Endothelial cell of umbilical vein (primary cell): ENCODE results near the gene OR5AU1. TPM values are rescaled to one million over a fixed set of nuclear protein-coding genes. Genes with fewer than 3 reads are reported as not detected.
A peak's percentile ranks its signal among the peaks of the same experiment; 100 is the strongest.

Source experiments
- Bru-seq: library from RNA; stranded (reverse); fragments of 400-500 nt; gene quantifications from one replicate; lab custom pipeline; 2021; lab: Mats Ljungman, UMichigan
- BruChase-seq, 2 experiments: library from RNA; stranded (reverse); fragments of 400-500 nt; gene quantifications; one replicate each; lab custom pipeline; 2021; lab: Mats Ljungman, UMichigan
- BruUV-seq: library from RNA; stranded (reverse); fragments of 400-500 nt; replicated peaks from 2 replicates; lab custom pipeline; 2021; lab: Mats Ljungman, UMichigan
- CTCF ChIA-PET: fragments of 300-600, 350-600 bp; sonication (Branson Sonifier 250); formaldehyde crosslinking; loops from one replicate; lab custom pipeline; 2021; ENCODE audit warnings: antibody characterized with exemption, inconsistent platforms; lab: Charles Lee
- POLR2A ChIA-PET: fragments of 300-600, 350-600 bp; sonication (Branson Sonifier 250); formaldehyde crosslinking; loops from one replicate; lab custom pipeline; 2021; ENCODE audit warnings: antibody characterized with exemption, inconsistent platforms; lab: Charles Lee
- DNase-seq: peaks from one replicate; pipeline ENCODE4 v3.0.0-alpha.2; 2011; ENCODE audit warnings: low read depth, low spot score
- FAIRE-seq: peaks from 2 replicates; lab custom pipeline; 2011; peaks lifted over from hg19 to GRCh38; lab: Jason Lieb, UNC
- H2AFZ ChIP-seq: 2 replicates; pipeline ENCODE4 v1.6.0; 2012; ENCODE audit warnings: low read depth, low read length, control low read depth, inconsistent platforms
- H3K27ac ChIP-seq: 2 replicates; pipeline ENCODE4 v1.5.1; 2011; ENCODE audit warnings: low read depth, mild to moderate bottlenecking, control low read depth, low read length, moderate library complexity; ENCODE audit not compliant: insufficient read depth
- H3K27me3 ChIP-seq, 2 experiments: 2 replicates each; pipeline versions ENCODE4 v1.6.0 to v1.6.1; 2011; ENCODE audit warnings: low read length in 2 of 2, mixed read lengths in 1 of 2; ENCODE audit not compliant: control insufficient read depth in 2 of 2, insufficient read depth in 2 of 2
- H3K36me3 ChIP-seq, 2 experiments: 2 replicates in 1 of 2; 3 replicates in 1 of 2; pipeline ENCODE4 v1.5.1; 2011; ENCODE audit warnings: low read length in 2 of 2, mild to moderate bottlenecking in 1 of 2, moderate library complexity in 1 of 2; ENCODE audit not compliant: control insufficient read depth in 2 of 2, insufficient read depth in 2 of 2; ENCODE audit errors: extremely low read depth in 1 of 2
- H3K4me1 ChIP-seq: 3 replicates; pipeline ENCODE4 v1.5.1; 2011; ENCODE audit warnings: mild to moderate bottlenecking, low read length; ENCODE audit not compliant: control insufficient read depth, insufficient read depth; ENCODE audit errors: extremely low read depth
- H3K4me2 ChIP-seq: 2 replicates; pipeline ENCODE4 v1.6.1; 2011; ENCODE audit warnings: low read length, control low read depth, mixed read lengths; ENCODE audit not compliant: insufficient read depth
- H3K4me3 ChIP-seq, 3 experiments: fragments of 200-600 bp in 1 of 3; sonication (generic), shearing (Covaris generic) in 1 of 3; replicated peaks in 1 of 3; 2 replicates each; pipeline ENCODE4 v1.5.1; 2011 to 2016; ENCODE audit warnings: control low read depth in 3 of 3, low read length in 3 of 3, mild to moderate bottlenecking in 2 of 3, inconsistent platforms in 1 of 3, low read depth in 1 of 3, moderate library complexity in 1 of 3; ENCODE audit not compliant: insufficient read depth in 1 of 3
- H3K79me2 ChIP-seq: 2 replicates; pipeline ENCODE4 v1.6.0; 2012; ENCODE audit warnings: low read length, inconsistent platforms; ENCODE audit not compliant: control insufficient read depth, insufficient read depth
- H3K9ac ChIP-seq: replicated peaks from 2 replicates; pipeline ENCODE3; 2011; ENCODE audit warnings: low read length, control low read depth; ENCODE audit not compliant: insufficient read depth; ENCODE audit errors: extremely low read depth
- H3K9me1 ChIP-seq: replicated peaks from 3 replicates; pipeline ENCODE4 v1.6.0; 2011; ENCODE audit warnings: mild to moderate bottlenecking, low read length; ENCODE audit not compliant: control insufficient read depth, insufficient read depth; ENCODE audit errors: extremely low read depth
- H3K9me3 ChIP-seq: replicated peaks from 2 replicates; pipeline ENCODE4 v1.5.1; 2012; ENCODE audit warnings: low read length, inconsistent platforms; ENCODE audit not compliant: control insufficient read depth, insufficient read depth
- H4K20me1 ChIP-seq: replicated peaks from 2 replicates; pipeline ENCODE3; 2011; ENCODE audit warnings: mild to moderate bottlenecking, low read length; ENCODE audit not compliant: control insufficient read depth, insufficient read depth; ENCODE audit errors: extremely low read depth
- EZH2 ChIP-seq: IDR thresholded peaks from 2 replicates; pipeline ENCODE4 v1.6.1; 2012; ENCODE audit warnings: borderline replicate concordance, low read depth, mild to moderate bottlenecking, moderate library complexity, low read length, inconsistent platforms; ENCODE audit not compliant: severe bottlenecking
- FOS ChIP-seq: IDR thresholded peaks from 2 replicates; pipeline ENCODE4 v1.6.1; 2011; ENCODE audit warnings: mild to moderate bottlenecking, low read length, moderate library complexity, borderline replicate concordance; ENCODE audit not compliant: insufficient read depth
- GATA2 ChIP-seq: IDR thresholded peaks from 2 replicates; pipeline ENCODE4 v1.7.0; 2011; ENCODE audit warnings: low read depth, mild to moderate bottlenecking, moderate library complexity, mixed read lengths, low read length; ENCODE audit not compliant: insufficient read length, insufficient read depth
- JUN ChIP-seq: IDR thresholded peaks from 2 replicates; pipeline ENCODE4 v1.6.1; 2011; ENCODE audit warnings: borderline replicate concordance, low read depth; ENCODE audit not compliant: insufficient read length, insufficient read depth
- MYC ChIP-seq: IDR thresholded peaks from one replicate; pipeline ENCODE4 v1.6.1; 2011; ENCODE audit warnings: mild to moderate bottlenecking, low read depth, low read length
- POLR2A ChIP-seq: IDR thresholded peaks from 2 replicates; pipeline ENCODE4 v1.6.1; 2012; ENCODE audit warnings: low read depth, mild to moderate bottlenecking, control low read depth, low read length
- POLR2AphosphoS5 ChIP-seq: IDR thresholded peaks from 2 replicates; pipeline ENCODE4 v1.6.1; 2012; ENCODE audit warnings: low read depth, mild to moderate bottlenecking, control low read depth, low read length, moderate library complexity; ENCODE audit not compliant: insufficient read depth
- dilution Hi-C: fragments of 300-500 bp; cut with MboI; formaldehyde crosslinking; loops from one replicate; pipeline ENCODE4 v1.15.0; 2019; ENCODE audit warnings: low sequenced_read_pairs; ENCODE audit not compliant: extremely low pct_ligation_motif_present
- intact Hi-C: fragments of 100-400 bp; cut with micrococcal nuclease; formaldehyde crosslinking; loops from one replicate; pipeline ENCODE4 v1.10.0; 2022
- long read RNA-seq: library from polyadenylated mRNA; stranded (forward); transcript quantifications from one replicate; pipeline ENCODE4 v2.0.0, GENCODE V29; 2021
- polyA minus RNA-seq, 3 experiments: library from RNA; depleted of rRNA, polyadenylated mRNA; stranded (reverse); fragments of >200 nt; gene quantifications; 1 replicate in 1 of 3; 2 replicates in 2 of 3; pipeline ENCODE4 v1.2.3, GENCODE V29; 2011
- polyA plus RNA-seq, 4 experiments: library from polyadenylated mRNA; depleted of rRNA in 3 of 4; stranded (reverse) in 3 of 4; unstranded in 1 of 4; fragments of >200 nt; gene quantifications; 2 replicates each; pipeline versions ENCODE4 v1.2.1 to v1.2.3, GENCODE V29; 2011 to 2012; ENCODE audit warnings: missing spikeins in 1 of 4
- total RNA-seq: library from RNA; stranded (reverse); gene quantifications from 2 replicates; pipeline ENCODE4 v1.2.3, GENCODE V29; 2021
- TF ChIP-seq, protein P1 (sequence below), 2 donors: IDR thresholded peaks; 1 replicate in 1 of 2; 2 replicates in 1 of 2; pipeline ENCODE4 v1.5.1; 2011; ENCODE audit warnings: low read length in 2 of 2, mild to moderate bottlenecking in 2 of 2, moderate library complexity in 2 of 2, control low read depth in 1 of 2, inconsistent platforms in 1 of 2, low read depth in 1 of 2; ENCODE audit not compliant: insufficient read depth in 1 of 2; ENCODE audit errors: extremely low read depth in 1 of 2
- TF ChIP-seq, protein P2 (sequence below): IDR thresholded peaks from 2 replicates; pipeline ENCODE4 v1.6.1; 2011; ENCODE audit not compliant: insufficient read depth, insufficient read length

Gene OR5AU1
- total RNA-seq, result not detected in 2 replicates
- polyA plus RNA-seq, result not detected in 2 replicates
- polyA plus RNA-seq (2011; cell fraction: cytosol; rRNA removed), result not detected in 2 replicates
- not detected in 2 replicates for polyA plus RNA-seq (2011; cell fraction: nucleus; rRNA removed)
- polyA plus RNA-seq (2012), result not detected in 2 replicates
- not detected in 2 replicates for polyA minus RNA-seq
- not detected for polyA minus RNA-seq (2011; cell fraction: cytosol; rRNA and poly(A)+ RNA removed)
- polyA minus RNA-seq (2011; cell fraction: nucleus; rRNA and poly(A)+ RNA removed), result not detected in 2 replicates
- not detected for Bru-seq, nascent RNA
- percentile 8 among the genes with signal in this experiment for BruChase-seq, experiment 1, labeled RNA remaining after a 6-hour chase
- BruChase-seq, experiment 2, labeled RNA remaining after a 2-hour chase, result not detected
- long read RNA-seq, result 0 reads

DNA sequence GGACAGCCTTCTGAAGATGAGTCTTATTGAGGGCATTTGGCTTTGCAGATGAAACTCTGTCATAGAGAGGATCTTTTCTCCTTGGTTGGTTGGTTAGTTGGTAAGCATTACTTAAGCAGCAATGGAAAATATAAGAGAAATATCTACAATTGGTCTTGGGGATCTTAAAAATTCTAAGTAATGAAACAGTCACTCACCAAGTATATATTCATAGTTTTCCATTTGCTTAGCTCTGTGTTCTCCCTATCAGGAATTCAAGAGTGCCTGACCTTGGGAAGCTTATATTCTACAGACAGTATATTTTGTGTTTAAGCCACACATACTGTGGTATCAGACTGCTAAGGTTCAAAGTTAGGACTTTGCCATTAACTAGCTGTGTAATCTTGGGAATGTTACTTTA, at the start of gene OR5AU1:
TSS of gene OR5AU1 (minus strand) at position 101 of the 400 bp plus-strand sequence. CDS start 191 bp downstream, outside the sequence.
- H3K9me3 ChIP-seq, result no peaks in the 10 kb centered on the region
- BruUV-seq, result no TSS peak
- H3K27ac ChIP-seq, result no peak within 1 kb of the TSS
- ChIA-PET CTCF (interaction anchor here (2.0 kb wide), 1 partner anchor 20 kb away, joined by 5 read pairs; no protein-coding TSS in a partner anchor), POLR2A (no interaction called here)
- dilution Hi-C loops (no loop called here), intact Hi-C loops (no loop called here)
- H3K79me2 ChIP-seq, result no peaks in the 10 kb centered on the region
- H3K9ac ChIP-seq, result no peak within 1 kb of the TSS
- no peak within 1 kb of the TSS for H3K4me3 ChIP-seq
- no peak within 1 kb of the TSS for H3K4me2 ChIP-seq
- TF ChIP-seq POLR2A (no peak), FOS (no peak), MYC (no peak), POLR2AphosphoS5 (no peak), EZH2 (no peak), JUN (no peak), GATA2 (no peak)
- TF ChIP-seq, protein P1, sequence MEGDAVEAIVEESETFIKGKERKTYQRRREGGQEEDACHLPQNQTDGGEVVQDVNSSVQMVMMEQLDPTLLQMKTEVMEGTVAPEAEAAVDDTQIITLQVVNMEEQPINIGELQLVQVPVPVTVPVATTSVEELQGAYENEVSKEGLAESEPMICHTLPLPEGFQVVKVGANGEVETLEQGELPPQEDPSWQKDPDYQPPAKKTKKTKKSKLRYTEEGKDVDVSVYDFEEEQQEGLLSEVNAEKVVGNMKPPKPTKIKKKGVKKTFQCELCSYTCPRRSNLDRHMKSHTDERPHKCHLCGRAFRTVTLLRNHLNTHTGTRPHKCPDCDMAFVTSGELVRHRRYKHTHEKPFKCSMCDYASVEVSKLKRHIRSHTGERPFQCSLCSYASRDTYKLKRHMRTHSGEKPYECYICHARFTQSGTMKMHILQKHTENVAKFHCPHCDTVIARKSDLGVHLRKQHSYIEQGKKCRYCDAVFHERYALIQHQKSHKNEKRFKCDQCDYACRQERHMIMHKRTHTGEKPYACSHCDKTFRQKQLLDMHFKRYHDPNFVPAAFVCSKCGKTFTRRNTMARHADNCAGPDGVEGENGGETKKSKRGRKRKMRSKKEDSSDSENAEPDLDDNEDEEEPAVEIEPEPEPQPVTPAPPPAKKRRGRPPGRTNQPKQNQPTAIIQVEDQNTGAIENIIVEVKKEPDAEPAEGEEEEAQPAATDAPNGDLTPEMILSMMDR (IDR thresholded peaks at IDR 0.05; ENCODE audit: extremely low read depth in 1 of 2, insufficient read depth in 1 of 2, low read depth in 1 of 2, low read length in 2 of 2), result no peak
- TF ChIP-seq, protein P2, sequence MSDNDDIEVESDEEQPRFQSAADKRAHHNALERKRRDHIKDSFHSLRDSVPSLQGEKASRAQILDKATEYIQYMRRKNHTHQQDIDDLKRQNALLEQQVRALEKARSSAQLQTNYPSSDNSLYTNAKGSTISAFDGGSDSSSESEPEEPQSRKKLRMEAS, result no peak
- no peak for DNase-seq
- H3K9me1 ChIP-seq, result no peaks in the 10 kb centered on the region
- no peaks in the 10 kb centered on the region for H3K36me3 ChIP-seq
- peaks cover 1 to 11% of the 10 kb centered on the region in 2 experiments for H3K27me3 ChIP-seq
- FAIRE-seq, result no peak
- H3K4me1 ChIP-seq, result no peaks in the 10 kb centered on the region
- H4K20me1 ChIP-seq, result no peaks in the 10 kb centered on the region
- H2AFZ ChIP-seq, result no peak within 1 kb of the TSS
